Heart left ventricle (tissue), 16 donors: ENCODE data around the gene HDAC4. TPM values are rescaled to one million over a fixed set of nuclear protein-coding genes. Genes with fewer than 3 reads are reported as not detected.
A peak's percentile ranks its signal among the peaks of the same experiment; 100 is the strongest.

Experiments
- ATAC-seq, 4 donors: fragments of 200-7000 bp; cut with Tn5 transposase; one replicate each; pipeline ENCODE4 v1.9.1; 2020 to 2022; ENCODE audit warnings: moderate library complexity in 4 of 4, mild to moderate bottlenecking in 3 of 4, moderate number of reproducible peaks in 1 of 4
- DNase-seq, 5 donors: peaks; one replicate each; pipeline ENCODE4 v3.0.0-alpha.2; 2020
- H3K27ac ChIP-seq, 12 donors: fragments of 200-600 bp; sonication (generic) in 4 of 12; one replicate each; pipeline versions ENCODE4 v1.5.0 to v1.8.0; 2016 to 2022; ENCODE audit warnings: mild to moderate bottlenecking in 2 of 12
- H3K27me3 ChIP-seq, 9 donors: fragments of 200-600 bp; sonication (generic) in 2 of 9; one replicate each; pipeline versions ENCODE4 v1.5.1 to v1.8.0; 2016 to 2022; ENCODE audit warnings: mild to moderate bottlenecking in 3 of 9
- H3K36me3 ChIP-seq, 9 donors: fragments of 200-600 bp; sonication (generic) in 2 of 9; one replicate each; pipeline versions ENCODE4 v1.5.0 to v1.8.0; 2018 to 2022; ENCODE audit warnings: mild to moderate bottlenecking in 2 of 9
- H3K4me1 ChIP-seq, 12 donors: fragments of 200-600 bp; sonication (generic) in 4 of 12; one replicate each; pipeline versions ENCODE4 v1.5.0 to v1.8.0; 2016 to 2022; ENCODE audit warnings: mild to moderate bottlenecking in 3 of 12
- H3K4me3 ChIP-seq, 12 donors: fragments of 200-600 bp; sonication (generic) in 4 of 12; one replicate each; pipeline versions ENCODE4 v1.5.0 to v1.8.0; 2017 to 2022; ENCODE audit warnings: mild to moderate bottlenecking in 9 of 12, moderate library complexity in 4 of 12
- H3K9me3 ChIP-seq, 12 donors: fragments of 200-600 bp; sonication (generic) in 4 of 12; one replicate each; pipeline versions ENCODE4 v1.5.0 to v1.8.0; 2016 to 2022; ENCODE audit warnings: mild to moderate bottlenecking in 1 of 12
- CTCF ChIP-seq, 12 donors: fragments of 200-600 bp; sonication (generic) in 4 of 12; IDR thresholded peaks; one replicate each; pipeline versions ENCODE4 v1.5.0 to v1.8.0; 2018 to 2022; ENCODE audit warnings: antibody characterized with exemption in 12 of 12, mild to moderate bottlenecking in 5 of 12
- POLR2A ChIP-seq, 2 donors: fragments of 450-650 bp; IDR thresholded peaks; one replicate each; pipeline ENCODE4 v1.6.1; 2017; ENCODE audit warnings: antibody characterized with exemption in 2 of 2, mild to moderate bottlenecking in 2 of 2, moderate library complexity in 2 of 2
- WGBS, 4 donors: extraction: QIAGEN DNeasy Blood & Tissue Kit in 2 of 4; methylation state at CpG; one replicate each; pipeline versions ENCODE4 v1.1.5 to v1.1.7; 2013 to 2018; 5-methylcytosine and 5-hydroxymethylcytosine counted together
- intact Hi-C, 10 donors: fragments of 100-400 bp; cut with DNase I; formaldehyde crosslinking; loops; one replicate each; pipeline versions ENCODE4 v1.11.1 to v1.14.2; 2022
- polyA plus RNA-seq, 2 donors: library from polyadenylated mRNA; stranded (reverse); fragments of 200-250 nt; gene quantifications; one replicate each; pipeline ENCODE4 v1.2.3, GENCODE V29; 2013
- total RNA-seq, 9 donors: library from RNA; depleted of rRNA in 2 of 9; stranded (reverse); fragments of >200 nt in 2 of 9; fragmentation: NEBNext Ultra II Directional in 3 of 9; extraction: Animal tissue kit (Norgen Biotek cat#: 25700) in 3 of 9; gene quantifications; one replicate each; pipeline versions ENCODE4 v1.1.0 to v1.2.4, GENCODE V29; 2016 to 2023
- donor health status: ischemic (EF 13 %, LVEDD 7.1; RV severe dilation, severe dysfunction).
- donor health status: healthy with polysubstance abuse.
- donor health status: DM: no; HTN: yes; CAD: no.
- donor health status: DM: no; HTN: no; CAD: no.
- donor health status: ischemic (EF 25% LVEDD 6.9; RV normal size, moderate dysfunction).
- donor health status: ischemic (EF 25% LVEDD 5.7; RV mildly dilated, moderate dysfunction).
- donor health status: healthy.
- donor health status: DM: yes; HTN: yes; CAD: no.
- donor health status: ischemic (EF 35%, LVEDD 5.7; RV mildly dilated, moderate dysfunction).
- donor health status: nonischemic (EF 11% LVEDD 7.7; RV severe dilation, severe dysfunction).
- donor health status: DM: yes; HTN: yes; CAD: no.
- donor health status: PGD.
- donor health status: ischemic (EF 29% LVEDD 5.4; RV normal size, mild dysfunction).
- donor health status: nonischemic (EF 23%, LVEDD 6.1; RV moderate dilation, normal function).

Gene HDAC4
- total and polyA plus RNA-seq, 11 donors: 13.9 to 37.6 (median 27.5) TPM

- TF ChIP-seq POLR2A (IDR thresholded peaks at IDR 0.05): no peak
- TF ChIP-seq CTCF (IDR thresholded peaks at IDR 0.05): no peak
- ATAC-seq (no peak), DNase-seq (no peak)
- intact Hi-C loops: no loop called here
- H3K27ac ChIP-seq: peak overlapping the region in 1 of 12 donors; percentile 44
- H3K4me3 ChIP-seq: no peak overlapping the region
- 93 to 95% (median 94%) methylated on average over 9 of the region's 9 CpGs for WGBS, 4 donors
- H3K36me3 ChIP-seq: no peaks in the 10 kb centered on the region
- peaks cover 0 to 58% (median 31%) of the 10 kb centered on the region in 12 donors for H3K4me1 ChIP-seq
- H3K9me3 ChIP-seq: no peaks in the 10 kb centered on the region
- H3K27me3 ChIP-seq: no peaks in the 10 kb centered on the region
Measured at GRCh38 chr2:239214725-239215124, 186.1 kb downstream of the HDAC4 start.

GRCh38 chr2:239213643-239214101 lies 187.1 kb downstream of the HDAC4 start:
- Histone ChIP-seq H3K9me3 (no peaks in the 10 kb centered on the region), H3K27ac (no peak overlapping the region), H3K36me3 (no peaks in the 10 kb centered on the region), H3K27me3 (no peaks in the 10 kb centered on the region), H3K4me1 (peaks cover 0 to 63% (median 30%) of the 10 kb centered on the region in 12 donors), H3K4me3 (no peak overlapping the region)
- ATAC-seq (peak in 1 of 4 donors; percentile 32), DNase-seq (no peak)
- TF ChIP-seq POLR2A (IDR thresholded peaks at IDR 0.05): no peak
- TF ChIP-seq CTCF (IDR thresholded peaks at IDR 0.05): no peak
- intact Hi-C loops: no loop called here
- 94 to 97% (median 97%) methylated on average over 7 of the region's 7 CpGs for WGBS, 4 donors

GRCh38 chr2:239212929-239213642 lies 187.7 kb downstream of the HDAC4 start:
- ATAC-seq: peak in 1 of 4 donors; percentile 6
- Histone ChIP-seq H3K9me3 (no peaks in the 10 kb centered on the region), H3K36me3 (no peaks in the 10 kb centered on the region), H3K4me1 (peaks cover 0 to 63% (median 30%) of the 10 kb centered on the region in 12 donors), H3K27ac (peak overlapping the region in 1 of 12 donors; percentile 11), H3K4me3 (no peak overlapping the region), H3K27me3 (no peaks in the 10 kb centered on the region)
- 73 to 80% (median 79%) methylated on average over 19 of the region's 19 CpGs for WGBS, 4 donors
- TF ChIP-seq CTCF (IDR thresholded peaks at IDR 0.05): no peak
- DNase-seq: no peak
- intact Hi-C loops: no loop called here

- peaks cover 0 to 63% (median 30%) of the 10 kb centered on the region in 12 donors for H3K4me1 ChIP-seq
- H3K36me3 ChIP-seq: no peaks in the 10 kb centered on the region
- ATAC-seq: peak in 3 of 4 donors; percentile 11 to 48 (median 47)
- 81 to 86% (median 83%) methylated on average over 7 of the region's 7 CpGs for WGBS, 4 donors
- no peak overlapping the region for H3K4me3 ChIP-seq
- H3K27me3 ChIP-seq: no peaks in the 10 kb centered on the region
- peak overlapping the region in 5 of 12 donors; percentile 11 to 25 (median 22) for H3K27ac ChIP-seq
- no peaks in the 10 kb centered on the region for H3K9me3 ChIP-seq
- TF ChIP-seq CTCF (IDR thresholded peaks at IDR 0.05) (no peak), POLR2A (IDR thresholded peaks at IDR 0.05) (no peak)
- no peak for DNase-seq
- intact Hi-C loops: no loop called here
Measured at GRCh38 chr2:239212121-239212928, 188.5 kb downstream of the HDAC4 start.
